Measurements from ENCODE around the gene PRDM16.
"Not testable (repeated sequence)": the region's sequence is repeated elsewhere in the genome, so short reads cannot be mapped to it uniquely, and the experiment has no call there.

PRDM16 gene

GRCh38 chr1:3275471-3276340 is 206.7 kb downstream of the PRDM16 start:
- no peak for DNase-seq (ENCODE audit: low read depth in 1 of 2, low spot score in 1 of 2)

- DNase-seq (ENCODE audit: low read depth in 1 of 2, low spot score in 1 of 2): no peak
Observed at GRCh38 chr1:3276341-3276800, 207.4 kb downstream of the PRDM16 start.

GRCh38 chr1:3277011-3277471 is 208.0 kb downstream of the PRDM16 start:
- DNase-seq (ENCODE audit: low read depth in 1 of 2, low spot score in 1 of 2): no peak

GRCh38 chr1:3277623-3278022 is 208.6 kb downstream of the PRDM16 start:
- DNase-seq (ENCODE audit: low read depth in 1 of 2, low spot score in 1 of 2): no peak

- no peak for DNase-seq (ENCODE audit: low read depth in 1 of 2, low spot score in 1 of 2)
Observed at GRCh38 chr1:3278416-3279181, 209.6 kb downstream of the PRDM16 start.

- DNase-seq (ENCODE audit: low read depth in 1 of 2, low spot score in 1 of 2): no peak
Observed at GRCh38 chr1:3279182-3279470, 210.1 kb downstream of the PRDM16 start.

GRCh38 chr1:3281735-3282134 is 212.7 kb downstream of the PRDM16 start:
- no peak for DNase-seq (ENCODE audit: low read depth in 1 of 2, low spot score in 1 of 2)

- DNase-seq (ENCODE audit: low read depth in 1 of 2, low spot score in 1 of 2): no peak
Observed at GRCh38 chr1:3282186-3282585, 213.2 kb downstream of the PRDM16 start.

- DNase-seq (ENCODE audit: low read depth in 1 of 2, low spot score in 1 of 2): no peak
Observed at GRCh38 chr1:3282656-3283430, 213.8 kb downstream of the PRDM16 start.

- DNase-seq (ENCODE audit: low read depth in 1 of 2, low spot score in 1 of 2): no peak
Observed at GRCh38 chr1:3283849-3284248, 214.8 kb downstream of the PRDM16 start.

- no peak for DNase-seq (ENCODE audit: low read depth in 1 of 2, low spot score in 1 of 2)
Observed at GRCh38 chr1:3284691-3285090, 215.7 kb downstream of the PRDM16 start.

- no peak for DNase-seq (ENCODE audit: low read depth in 1 of 2, low spot score in 1 of 2)
Observed at GRCh38 chr1:3285106-3285740, 216.2 kb downstream of the PRDM16 start.

- DNase-seq (ENCODE audit: low read depth in 1 of 2, low spot score in 1 of 2): not testable (repeated sequence)
Observed at GRCh38 chr1:3287095-3287494, 218.1 kb downstream of the PRDM16 start.

GRCh38 chr1:3287656-3288160 is 218.7 kb downstream of the PRDM16 start:
- DNase-seq (ENCODE audit: low read depth in 1 of 2, low spot score in 1 of 2): no peak

GRCh38 chr1:3289502-3289901 is 220.5 kb downstream of the PRDM16 start:
- no peak for DNase-seq (ENCODE audit: low read depth in 1 of 2, low spot score in 1 of 2)

- no peak for DNase-seq (ENCODE audit: low read depth in 1 of 2, low spot score in 1 of 2)
Observed at GRCh38 chr1:3290438-3290837, 221.4 kb downstream of the PRDM16 start.

GRCh38 chr1:3290915-3291314 is 221.9 kb downstream of the PRDM16 start:
- no peak for DNase-seq (ENCODE audit: low read depth in 1 of 2, low spot score in 1 of 2)

- DNase-seq (ENCODE audit: low read depth in 1 of 2, low spot score in 1 of 2): no peak
Observed at GRCh38 chr1:3292051-3292722, 223.2 kb downstream of the PRDM16 start.

- DNase-seq (ENCODE audit: low read depth in 1 of 2, low spot score in 1 of 2): no peak
Observed at GRCh38 chr1:3292868-3293562, 224.0 kb downstream of the PRDM16 start.
